B cell (primary cell): ENCODE measurements around the gene SPRR5. TPM values are rescaled to one million over a fixed set of nuclear protein-coding genes. Genes with fewer than 3 reads are reported as not detected.

ENCODE experiments used
- ATAC-seq: fragments of 200-7000 bp; cut with Tn5 transposase; one replicate; pipeline ENCODE4 v1.10.0; 2021; ENCODE audit warnings: low read depth, mild to moderate bottlenecking, moderate number of reproducible peaks, moderate library complexity
- CTCF ChIA-PET: fragments of 350-600 bp; sonication (Branson Sonifier 250); formaldehyde crosslinking; loops from one replicate; lab custom pipeline; 2021; ENCODE audit warnings: antibody characterized with exemption, inconsistent platforms; lab: Charles Lee
- POLR2A ChIA-PET: fragments of 350-600 bp; sonication (Branson Sonifier 250); formaldehyde crosslinking; loops from one replicate; lab custom pipeline; 2021; ENCODE audit warnings: antibody characterized with exemption; lab: Charles Lee
- DNase-seq: peaks from one replicate; pipeline ENCODE4 v3.0.0; 2013
- H2AFZ ChIP-seq: 2 replicates; pipeline ENCODE4 v1.6.1; 2012; ENCODE audit warnings: mild to moderate bottlenecking, low read depth, low read length; ENCODE audit not compliant: insufficient read depth, poor library complexity, severe bottlenecking
- H3K27ac ChIP-seq, 2 donors: 1 replicate in 1 of 2; 2 replicates in 1 of 2; pipeline ENCODE4 v1.5.1; 2012 to 2013; ENCODE audit warnings: low read length in 2 of 2, mild to moderate bottlenecking in 2 of 2, moderate library complexity in 1 of 2
- H3K27me3 ChIP-seq, 4 experiments: fragments of 200-600 bp in 1 of 4; sonication (generic) in 1 of 4; replicated peaks in 1 of 4; 1 replicate in 2 of 4; 2 replicates in 2 of 4; pipeline versions ENCODE4 v1.6.1 to v1.7.0; 2013 to 2016; ENCODE audit warnings: low read length in 3 of 4, mild to moderate bottlenecking in 2 of 4, mixed read lengths in 1 of 4, moderate library complexity in 1 of 4; ENCODE audit not compliant: insufficient read depth in 4 of 4, control insufficient read depth in 3 of 4; ENCODE audit errors: control extremely low read depth in 1 of 4
- H3K36me3 ChIP-seq, 2 experiments: replicated peaks in 1 of 2; 1 replicate in 1 of 2; 2 replicates in 1 of 2; pipeline versions ENCODE4 v1.6.1 to v1.7.1; 2013; ENCODE audit warnings: low read length in 1 of 2; ENCODE audit not compliant: insufficient read depth in 2 of 2, control insufficient read depth in 1 of 2; ENCODE audit errors: control extremely low read depth in 1 of 2, extremely low read depth in 1 of 2
- H3K4me1 ChIP-seq, 2 donors: fragments of 200-600 bp in 1 of 2; sonication (generic) in 1 of 2; 1 replicate in 1 of 2; 2 replicates in 1 of 2; pipeline versions ENCODE4 v1.5.1 to v1.6.1; 2013 to 2017; ENCODE audit warnings: low read length in 2 of 2; ENCODE audit not compliant: control insufficient read depth in 2 of 2, insufficient read depth in 2 of 2
- H3K4me2 ChIP-seq: replicated peaks from 2 replicates; pipeline ENCODE3; 2012; ENCODE audit warnings: mild to moderate bottlenecking, low read depth, low read length; ENCODE audit not compliant: poor library complexity, severe bottlenecking
- H3K4me3 ChIP-seq, 5 experiments: fragments of 200-600 bp in 1 of 5; sonication (generic) in 1 of 5; 1 replicate in 3 of 5; 2 replicates in 2 of 5; pipeline versions ENCODE4 v1.5.1 to v1.7.0; 2011 to 2016; ENCODE audit warnings: low read length in 4 of 5, mild to moderate bottlenecking in 4 of 5, low read depth in 2 of 5, control low read depth in 1 of 5, moderate library complexity in 1 of 5; ENCODE audit not compliant: insufficient read depth in 1 of 5; ENCODE audit errors: control extremely low read depth in 1 of 5, extremely low read depth in 1 of 5
- H3K79me2 ChIP-seq: fragments of 200-600 bp; sonication (generic); one replicate; pipeline ENCODE4 v1.6.0; 2016; ENCODE audit warnings: low read length; ENCODE audit not compliant: control insufficient read depth, insufficient read depth
- H3K9ac ChIP-seq: fragments of 200-600 bp; sonication (generic); 2 replicates; pipeline ENCODE4 v1.6.1; 2017; ENCODE audit warnings: mild to moderate bottlenecking, low read length, moderate library complexity
- H3K9me3 ChIP-seq, 3 donors: one replicate each; pipeline versions ENCODE4 v1.6.1 to v1.7.1; 2013; ENCODE audit warnings: low read length in 2 of 3; ENCODE audit not compliant: control insufficient read depth in 2 of 3, insufficient read depth in 1 of 3; ENCODE audit errors: control extremely low read depth in 1 of 3
- H4K20me1 ChIP-seq: 2 replicates; pipeline ENCODE4 v1.6.0; 2012; ENCODE audit warnings: mild to moderate bottlenecking, low read length; ENCODE audit not compliant: insufficient read depth, control insufficient read depth, poor library complexity, severe bottlenecking
- H3K27ac Mint-ChIP-seq: one replicate; pipeline ENCODE4 v1.8.0; 2021; ENCODE audit warnings: mixed read lengths
- H3K27me3 Mint-ChIP-seq: one replicate; pipeline ENCODE4 v1.8.0; 2021; ENCODE audit warnings: mixed read lengths
- H3K4me1 Mint-ChIP-seq: one replicate; pipeline ENCODE4 v1.8.0; 2021; ENCODE audit warnings: mixed read lengths
- H3K4me3 Mint-ChIP-seq: one replicate; pipeline ENCODE4 v1.8.0; 2021; ENCODE audit warnings: mixed read lengths
- H3K9me3 Mint-ChIP-seq: one replicate; pipeline ENCODE4 v1.8.0; 2022; ENCODE audit warnings: mixed read lengths; ENCODE audit not compliant: insufficient read depth
- EZH2 ChIP-seq: IDR thresholded peaks from 2 replicates; pipeline ENCODE4 v1.6.1; 2012; ENCODE audit warnings: borderline replicate concordance, low read depth, mild to moderate bottlenecking, moderate library complexity, low read length; ENCODE audit not compliant: insufficient read depth, poor library complexity, severe bottlenecking
- WGBS: methylation state at CpG from one replicate; pipeline ENCODE4 v1.1.5; 2013; ENCODE audit warnings: missing lambda C conversion rate; ENCODE audit not compliant: insufficient coverage; 5-methylcytosine and 5-hydroxymethylcytosine counted together
- intact Hi-C: fragments of 100-400 bp; cut with micrococcal nuclease; formaldehyde crosslinking; loops from one replicate; pipeline ENCODE4 v1.10.0; 2022
- polyA plus RNA-seq: library from polyadenylated mRNA; depleted of rRNA; stranded (reverse); fragments of >200 nt; gene quantifications from 2 replicates; pipeline ENCODE4 v1.2.3, GENCODE V29; 2012
- total RNA-seq, 2 donors: library from RNA; stranded (reverse); fragments of 120-200 nt in 1 of 2; gene quantifications; 1 replicate in 1 of 2; 2 replicates in 1 of 2; pipeline versions ENCODE4 v1.2.3 to v1.2.4, GENCODE V29; 2013 to 2022
- TF ChIP-seq, protein P1 (sequence below): fragments of 200-600 bp; IDR thresholded peaks from one replicate; pipeline ENCODE4 v1.8.0; 2022; ENCODE audit warnings: antibody characterized with exemption, mild to moderate bottlenecking

The SPRR5 gene
- total and polyA plus RNA-seq, 2 donors (not counting 1 experiment from before 2014, with no cell fraction given) = not detected

DNA sequence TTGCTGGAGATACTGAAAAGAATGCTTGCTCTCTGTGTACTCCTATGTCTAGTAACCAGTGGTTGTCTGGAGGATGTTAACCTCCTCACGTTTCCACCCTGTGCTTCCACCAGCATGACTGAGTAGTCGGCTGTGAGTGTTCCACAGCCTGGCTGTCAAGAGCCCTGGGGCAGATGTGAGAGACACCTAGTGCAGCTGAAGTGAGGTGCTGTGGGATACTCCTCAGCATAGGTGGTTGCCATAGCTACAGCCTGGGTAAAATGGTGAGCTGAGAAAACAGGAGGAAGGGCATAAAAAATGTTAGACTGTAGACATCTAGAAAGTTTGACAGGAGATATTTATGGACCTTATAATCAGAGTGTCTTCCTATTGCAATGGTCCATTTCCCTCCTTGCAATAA is 22.8 kb upstream of the SPRR5 start:
- no peak overlapping the region for H3K9ac ChIP-seq
- DNase-seq (no peak), ATAC-seq (no peak)
- H3K36me3 ChIP-seq = no peaks in the 10 kb centered on the region
- H3K9me3 ChIP-seq = no peaks in the 10 kb centered on the region
- WGBS = 80% methylated on average over 1 of the region's 2 CpGs
- ChIA-PET POLR2A (no interaction called here), CTCF (no interaction called here)
- H3K27me3 Mint-ChIP-seq = peaks cover 24% of the 10 kb centered on the region
- peaks cover 0 to 7% (median 5%) of the 10 kb centered on the region in 4 experiments for H3K27me3 ChIP-seq
- H3K4me2 ChIP-seq = no peak overlapping the region
- no peak overlapping the region for H3K27ac Mint-ChIP-seq
- intact Hi-C loops = no loop called here
- H4K20me1 ChIP-seq = no peaks in the 10 kb centered on the region
- no peak overlapping the region for H3K27ac ChIP-seq
- no peaks in the 10 kb centered on the region for H3K9me3 Mint-ChIP-seq
- no peak overlapping the region for H2AFZ ChIP-seq
- H3K4me1 Mint-ChIP-seq = no peaks in the 10 kb centered on the region
- no peak overlapping the region for H3K4me3 ChIP-seq
- H3K79me2 ChIP-seq = no peaks in the 10 kb centered on the region
- no peak overlapping the region for H3K4me3 Mint-ChIP-seq
- H3K4me1 ChIP-seq = no peaks in the 10 kb centered on the region
- TF ChIP-seq EZH2 = no peak
- TF ChIP-seq, protein P1, sequence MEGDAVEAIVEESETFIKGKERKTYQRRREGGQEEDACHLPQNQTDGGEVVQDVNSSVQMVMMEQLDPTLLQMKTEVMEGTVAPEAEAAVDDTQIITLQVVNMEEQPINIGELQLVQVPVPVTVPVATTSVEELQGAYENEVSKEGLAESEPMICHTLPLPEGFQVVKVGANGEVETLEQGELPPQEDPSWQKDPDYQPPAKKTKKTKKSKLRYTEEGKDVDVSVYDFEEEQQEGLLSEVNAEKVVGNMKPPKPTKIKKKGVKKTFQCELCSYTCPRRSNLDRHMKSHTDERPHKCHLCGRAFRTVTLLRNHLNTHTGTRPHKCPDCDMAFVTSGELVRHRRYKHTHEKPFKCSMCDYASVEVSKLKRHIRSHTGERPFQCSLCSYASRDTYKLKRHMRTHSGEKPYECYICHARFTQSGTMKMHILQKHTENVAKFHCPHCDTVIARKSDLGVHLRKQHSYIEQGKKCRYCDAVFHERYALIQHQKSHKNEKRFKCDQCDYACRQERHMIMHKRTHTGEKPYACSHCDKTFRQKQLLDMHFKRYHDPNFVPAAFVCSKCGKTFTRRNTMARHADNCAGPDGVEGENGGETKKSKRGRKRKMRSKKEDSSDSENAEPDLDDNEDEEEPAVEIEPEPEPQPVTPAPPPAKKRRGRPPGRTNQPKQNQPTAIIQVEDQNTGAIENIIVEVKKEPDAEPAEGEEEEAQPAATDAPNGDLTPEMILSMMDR = no peak

DNA sequence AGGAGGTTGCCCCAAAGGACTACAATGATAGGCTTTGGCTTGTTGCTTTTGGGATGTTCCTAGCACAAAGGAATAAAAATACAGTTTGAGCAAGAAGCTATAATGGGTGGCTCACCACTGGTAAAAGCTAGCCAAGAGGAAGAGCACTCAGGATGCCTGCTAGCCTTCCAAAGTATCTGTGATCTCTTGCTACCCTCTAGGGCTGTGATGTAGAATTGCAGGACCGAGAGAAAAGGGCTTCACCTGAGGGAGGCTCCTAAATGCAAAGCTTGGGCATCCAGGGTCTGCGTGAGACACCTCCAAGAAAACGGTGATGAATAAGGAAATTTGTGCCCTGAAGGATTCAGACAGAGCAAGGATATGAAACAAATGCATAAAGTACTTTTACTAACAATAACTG is 20.9 kb upstream of the SPRR5 start:
- Mint-ChIP-seq H3K4me1 (no peaks in the 10 kb centered on the region), H3K27ac (no peak overlapping the region), H3K4me3 (no peak overlapping the region), H3K9me3 (no peaks in the 10 kb centered on the region), H3K27me3 (peaks cover 18% of the 10 kb centered on the region)
- no peak overlapping the region for H3K4me2 ChIP-seq
- no peaks in the 10 kb centered on the region for H3K79me2 ChIP-seq
- no peaks in the 10 kb centered on the region for H3K4me1 ChIP-seq
- TF ChIP-seq, protein P1 = no peak
- TF ChIP-seq EZH2 = no peak
- intact Hi-C loops = no loop called here
- H3K36me3 ChIP-seq = no peaks in the 10 kb centered on the region
- no peaks in the 10 kb centered on the region for H3K9me3 ChIP-seq
- no peak overlapping the region for H3K4me3 ChIP-seq
- no peak for ATAC-seq
- CTCF ChIA-PET = interaction anchor here (1.4 kb wide), 1 partner anchor 55 kb away, joined by 4 read pairs; no protein-coding TSS in a partner anchor
- POLR2A ChIA-PET = no interaction called here
- no peak overlapping the region for H3K27ac ChIP-seq
- H4K20me1 ChIP-seq = no peaks in the 10 kb centered on the region
- peaks cover 0 to 7% (median 5%) of the 10 kb centered on the region in 4 experiments for H3K27me3 ChIP-seq
- H3K9ac ChIP-seq = no peak overlapping the region
- WGBS = 50% methylated on average over 2 of the region's 3 CpGs
- no peak overlapping the region for H2AFZ ChIP-seq
- no peak for DNase-seq
